ENCODE data around the gene BRSK2.
A peak's percentile ranks its signal among the peaks of the same experiment; 100 is the strongest.
"Not testable (repeated sequence)": the region's sequence is repeated elsewhere in the genome, so short reads cannot be mapped to it uniquely, and the experiment has no call there.

BRSK2 gene

GRCh38 chr11:1501421-1502167 is 111.9 kb downstream of the BRSK2 start:
- DNase-seq, result no peak

- no peak for DNase-seq
Observed at GRCh38 chr11:1502168-1502953, 112.6 kb downstream of the BRSK2 start.

DNA sequence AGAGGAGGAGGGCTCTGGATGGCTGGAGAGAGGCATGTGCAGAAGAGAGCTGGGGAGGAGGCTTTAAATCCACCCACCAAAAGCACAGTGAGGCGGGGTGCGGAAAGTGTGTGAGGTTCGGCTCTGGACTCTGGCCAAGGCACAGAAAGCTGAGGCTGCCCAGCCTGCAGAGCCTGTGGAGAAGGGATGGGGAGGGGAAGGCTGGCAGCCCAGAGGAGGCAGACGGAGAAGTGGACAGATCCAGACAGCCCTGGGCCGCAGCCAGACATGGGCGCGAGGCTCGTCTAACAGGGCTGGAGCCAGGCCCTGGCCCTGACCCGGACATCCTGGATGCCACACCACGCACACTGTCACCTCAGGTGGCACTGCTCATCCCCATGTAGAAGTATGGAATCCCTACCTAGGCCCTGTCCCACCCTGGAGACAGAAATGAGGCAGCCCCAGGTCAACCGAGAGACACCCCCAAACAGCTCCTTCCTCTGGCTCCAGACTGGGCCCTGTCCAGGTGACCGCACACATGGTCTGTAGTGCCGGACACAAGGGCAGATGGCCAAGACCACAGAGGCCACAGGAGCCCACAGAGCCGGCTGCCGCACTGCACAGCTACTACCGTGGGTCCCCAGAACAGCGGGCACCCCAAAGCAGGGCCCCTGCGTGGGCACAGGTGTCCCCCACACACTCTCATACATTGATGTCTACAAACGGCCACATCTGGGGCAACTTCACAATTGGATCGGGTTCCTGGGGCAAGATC is 113.4 kb downstream of the BRSK2 start:
- peak; percentile 79 for DNase-seq

- no peak for DNase-seq
Observed at GRCh38 chr11:1503708-1504104, 114.0 kb downstream of the BRSK2 start.

- no peak for DNase-seq
Observed at GRCh38 chr11:1504138-1504537, 114.4 kb downstream of the BRSK2 start.

DNA sequence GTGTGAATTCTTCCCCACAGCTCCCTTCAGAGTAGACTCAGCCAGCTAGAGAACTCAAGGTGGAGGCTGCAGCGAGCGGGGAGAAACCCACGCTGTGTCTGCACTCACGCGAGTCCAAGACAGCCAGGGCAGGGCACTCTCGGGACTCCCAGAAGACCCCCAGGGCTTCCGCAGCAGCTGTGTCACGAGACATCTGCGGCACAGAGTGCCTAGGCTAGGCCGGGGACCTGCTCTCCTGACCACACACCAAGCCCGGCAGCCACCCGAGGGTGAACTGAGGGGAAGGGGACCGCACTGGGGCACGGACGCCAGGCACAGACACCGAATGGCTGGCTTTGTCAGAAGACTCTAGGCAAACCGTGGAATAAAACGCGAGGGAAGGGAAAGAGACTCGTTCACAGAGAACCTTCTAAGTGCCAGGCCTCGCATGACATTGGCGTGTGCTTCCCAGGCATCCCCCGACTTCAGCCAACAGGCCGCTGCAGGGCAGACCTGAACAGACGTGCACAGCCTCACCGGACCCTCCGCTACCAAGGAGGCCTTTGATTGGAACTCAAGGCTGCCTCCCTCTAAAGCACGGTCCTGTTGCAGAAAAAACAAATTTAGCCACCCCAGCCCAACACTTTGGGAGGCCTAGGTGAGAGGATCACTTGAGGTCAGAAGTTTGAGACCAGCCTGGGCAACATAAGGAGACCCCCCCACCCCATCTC is 115.0 kb downstream of the BRSK2 start:
- no peak for DNase-seq

DNA sequence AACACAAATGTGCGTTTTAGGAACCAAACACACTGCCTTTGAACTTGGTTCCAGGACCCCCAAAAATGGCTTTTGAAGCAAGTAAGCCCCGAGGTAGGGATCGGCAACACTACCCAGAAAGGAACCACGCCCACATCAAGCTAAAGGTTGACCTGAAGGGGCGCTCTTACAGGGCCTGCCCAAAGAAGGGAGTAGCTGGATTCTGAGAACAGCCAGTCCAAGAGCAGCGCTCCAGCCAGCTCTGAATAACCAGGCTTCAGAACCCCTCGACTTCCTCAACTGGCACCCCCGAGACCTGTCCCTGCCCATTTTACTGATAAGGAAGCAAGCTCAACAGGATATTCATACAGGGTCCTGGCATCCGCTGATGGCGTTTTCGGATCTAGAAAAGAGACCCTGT is 115.7 kb downstream of the BRSK2 start:
- no peak for DNase-seq

- DNase-seq, result no peak
Observed at GRCh38 chr11:1506981-1507380, 117.2 kb downstream of the BRSK2 start.

DNA sequence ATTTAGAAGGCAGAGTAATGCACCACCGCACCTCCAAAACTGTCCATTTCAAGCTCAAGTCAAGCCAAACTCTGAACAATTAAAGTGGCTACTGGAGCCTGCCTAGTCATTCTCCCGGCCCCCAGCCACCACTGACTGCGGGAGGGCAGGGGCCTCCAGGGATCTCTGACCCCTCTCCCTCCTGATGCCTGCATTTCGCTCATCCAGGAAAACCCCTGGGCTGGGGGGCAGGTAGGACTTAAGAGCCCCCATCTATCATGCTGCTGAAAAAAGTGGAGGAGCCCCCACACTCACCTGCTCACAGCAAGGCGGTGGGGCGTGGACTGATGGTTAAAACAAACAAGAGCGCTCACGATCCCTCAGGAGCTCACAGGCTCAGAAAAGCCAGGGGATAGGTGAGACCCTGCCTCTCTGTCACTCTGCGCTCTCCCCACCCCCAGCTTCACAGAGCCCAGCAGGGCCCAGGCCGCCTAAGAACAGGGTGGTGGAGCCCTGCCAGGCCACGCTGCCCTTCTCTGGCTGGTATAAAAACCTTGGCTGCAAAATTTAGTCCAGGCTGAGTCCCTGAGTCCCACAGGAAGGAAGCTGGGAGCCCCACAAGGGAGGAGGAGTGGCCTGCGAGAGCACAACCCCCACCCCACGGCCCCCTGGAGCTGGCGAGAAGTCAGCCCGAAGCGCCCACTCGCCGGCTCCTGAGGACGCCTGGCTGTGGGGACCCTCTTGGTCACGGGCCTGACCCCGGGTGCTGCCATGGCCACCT is 117.8 kb downstream of the BRSK2 start:
- DNase-seq, result no peak

DNA sequence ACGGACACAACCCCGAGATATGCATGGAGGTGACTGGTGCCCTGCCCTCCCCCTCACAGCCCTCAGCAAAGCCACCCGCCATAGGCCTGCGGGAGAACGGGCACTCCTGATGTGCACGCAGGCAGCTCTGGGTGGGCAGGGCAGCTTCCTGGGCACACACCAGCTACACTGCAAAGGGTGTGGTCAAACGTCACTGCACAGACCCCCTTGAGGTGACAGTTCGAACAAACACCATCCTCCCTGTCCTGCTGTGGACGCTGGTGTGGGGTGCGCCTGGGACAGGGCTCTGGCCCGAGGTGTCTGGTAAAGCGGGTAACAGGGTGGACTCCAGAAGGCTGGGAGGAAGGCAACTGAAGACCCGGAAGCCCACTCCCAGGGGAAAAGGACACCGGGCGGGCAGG is 118.8 kb downstream of the BRSK2 start:
- DNase-seq, result no peak

DNA sequence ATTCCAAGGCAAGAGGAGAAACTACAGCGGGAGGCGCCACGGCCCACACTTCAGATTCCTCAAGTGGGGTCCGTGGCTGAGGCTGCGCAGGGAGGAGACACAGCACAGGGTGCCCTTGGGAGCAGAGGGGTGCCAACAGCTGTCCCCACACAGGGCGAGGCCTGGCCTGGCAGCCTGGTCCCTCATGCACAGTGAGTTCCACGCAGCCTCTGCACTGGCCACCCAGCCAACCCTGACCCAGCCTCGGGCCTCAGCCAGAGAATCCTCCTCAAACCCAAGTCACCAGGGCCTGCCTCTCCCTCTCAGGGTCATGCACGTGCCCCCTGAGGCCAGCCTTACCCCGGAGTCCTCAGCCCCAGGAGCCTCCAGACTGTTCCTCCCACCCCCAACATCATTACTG is 119.3 kb downstream of the BRSK2 start:
- no peak for DNase-seq

DNA sequence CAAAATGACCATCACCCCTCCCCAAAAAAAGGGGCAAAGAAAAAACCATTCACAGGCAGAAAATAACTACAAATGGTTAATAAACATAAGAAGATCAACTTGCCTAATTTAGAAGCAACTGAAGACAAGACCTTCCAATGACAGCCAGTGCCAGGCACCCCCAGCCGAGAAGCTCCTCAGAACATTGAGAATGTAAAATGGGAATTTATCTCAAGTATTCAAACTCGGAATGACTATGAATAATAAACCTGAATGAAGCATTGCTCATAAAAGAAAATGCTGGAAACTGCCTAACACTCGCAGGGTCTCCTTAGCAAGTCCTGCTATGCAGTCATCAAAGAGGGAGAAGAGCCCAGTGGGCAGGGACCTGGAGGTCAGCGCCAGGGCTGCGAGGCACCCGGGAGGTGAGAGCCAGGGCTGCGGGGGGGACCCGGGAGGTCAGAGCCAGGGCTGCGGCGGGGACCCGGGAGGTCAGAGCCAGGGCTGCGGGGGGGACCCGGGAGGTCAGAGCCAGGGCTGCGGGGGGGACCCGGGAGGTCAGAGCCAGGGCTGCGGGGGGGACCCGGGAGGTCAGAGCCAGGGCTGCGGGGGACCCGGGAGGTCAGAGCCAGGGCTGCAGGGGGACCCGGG is 120.0 kb downstream of the BRSK2 start:
- no peak for DNase-seq

DNA sequence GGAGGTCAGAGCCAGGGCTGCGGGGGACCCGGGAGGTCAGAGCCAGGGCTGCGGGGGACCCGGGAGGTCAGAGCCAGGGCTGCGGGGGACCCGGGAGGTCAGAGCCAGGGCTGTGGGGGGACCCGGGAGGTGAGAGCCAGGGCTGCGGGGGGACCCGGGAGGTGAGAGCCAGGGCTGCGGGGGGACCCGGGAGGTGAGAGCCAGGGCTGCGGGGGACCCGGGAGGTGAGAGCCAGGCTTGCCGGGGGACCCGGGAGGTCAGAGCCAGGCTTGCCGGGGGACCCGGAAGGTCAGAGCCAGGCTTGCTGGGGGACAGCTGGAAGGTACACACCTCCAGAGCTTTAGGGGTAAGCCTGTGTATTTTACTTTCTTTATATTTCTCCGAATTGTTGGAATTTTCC is 120.6 kb downstream of the BRSK2 start:
- not testable (repeated sequence) for DNase-seq

- no peak for DNase-seq
Observed at GRCh38 chr11:1510928-1511327, 121.2 kb downstream of the BRSK2 start.

GRCh38 chr11:1511937-1512496 is 122.3 kb downstream of the BRSK2 start:
- DNase-seq, result no peak
